ENCODE measurements around the gene WDR54. TPM values are rescaled to one million over a fixed set of nuclear protein-coding genes. Genes with fewer than 3 reads are reported as not detected.
A peak's percentile ranks its signal among the peaks of the same experiment; 100 is the strongest.

WDR54 gene
- total RNA-seq, 6 donors from 2014 or later: 8.4 to 28.2 (median 13.3) TPM

DNA sequence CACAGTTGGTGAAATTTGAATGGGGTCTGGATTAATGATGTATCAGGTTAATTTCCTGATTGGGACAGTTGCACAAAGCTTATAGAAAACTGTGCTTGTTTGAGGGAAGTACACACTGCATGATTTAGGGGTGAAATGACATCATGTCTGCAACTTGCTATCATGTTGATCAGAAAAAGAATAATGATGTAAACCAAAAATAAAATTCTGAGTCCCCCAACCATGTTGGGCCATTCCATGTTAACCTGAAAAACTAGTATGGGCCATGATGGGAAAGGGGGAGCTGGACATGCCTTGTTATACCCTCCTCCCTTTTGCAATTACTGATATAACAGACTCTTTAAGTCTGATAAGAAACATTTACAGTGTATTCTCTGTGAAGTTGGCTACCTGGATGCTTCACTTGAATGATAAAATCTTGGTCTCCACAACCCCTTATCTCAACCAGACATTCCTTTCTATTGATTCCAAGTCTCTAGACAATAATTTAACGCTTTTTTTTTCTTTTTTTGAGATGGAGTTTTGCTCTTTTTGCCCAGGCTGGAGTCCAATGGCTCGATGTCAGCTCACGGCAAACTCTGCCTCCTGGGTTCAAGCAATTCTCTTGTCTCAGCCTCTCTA is 29.1 kb downstream of the WDR54 start:
- ATAC-seq (ENCODE audit: low FRiP score in 2 of 2) (no peak), DNase-seq (no peak)
- no peaks in the 10 kb centered on the region for H3K9me3 ChIP-seq
- no peak overlapping the region for H3K4me3 ChIP-seq
- WGBS, 2 donors: 78 to 89% methylated on average over 3 of the region's 3 CpGs
- no peak overlapping the region for H3K27ac ChIP-seq
- H3K4me1 ChIP-seq: peaks cover 5 to 12% (median 9%) of the 10 kb centered on the region in 4 donors
- no peaks in the 10 kb centered on the region for H3K27me3 ChIP-seq
- H3K36me3 ChIP-seq: no peaks in the 10 kb centered on the region
- TF ChIP-seq POLR2A (IDR thresholded peaks at IDR 0.05): no peak
- TF ChIP-seq, protein P1, sequence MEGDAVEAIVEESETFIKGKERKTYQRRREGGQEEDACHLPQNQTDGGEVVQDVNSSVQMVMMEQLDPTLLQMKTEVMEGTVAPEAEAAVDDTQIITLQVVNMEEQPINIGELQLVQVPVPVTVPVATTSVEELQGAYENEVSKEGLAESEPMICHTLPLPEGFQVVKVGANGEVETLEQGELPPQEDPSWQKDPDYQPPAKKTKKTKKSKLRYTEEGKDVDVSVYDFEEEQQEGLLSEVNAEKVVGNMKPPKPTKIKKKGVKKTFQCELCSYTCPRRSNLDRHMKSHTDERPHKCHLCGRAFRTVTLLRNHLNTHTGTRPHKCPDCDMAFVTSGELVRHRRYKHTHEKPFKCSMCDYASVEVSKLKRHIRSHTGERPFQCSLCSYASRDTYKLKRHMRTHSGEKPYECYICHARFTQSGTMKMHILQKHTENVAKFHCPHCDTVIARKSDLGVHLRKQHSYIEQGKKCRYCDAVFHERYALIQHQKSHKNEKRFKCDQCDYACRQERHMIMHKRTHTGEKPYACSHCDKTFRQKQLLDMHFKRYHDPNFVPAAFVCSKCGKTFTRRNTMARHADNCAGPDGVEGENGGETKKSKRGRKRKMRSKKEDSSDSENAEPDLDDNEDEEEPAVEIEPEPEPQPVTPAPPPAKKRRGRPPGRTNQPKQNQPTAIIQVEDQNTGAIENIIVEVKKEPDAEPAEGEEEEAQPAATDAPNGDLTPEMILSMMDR (IDR thresholded peaks at IDR 0.05): no peak
- TF ChIP-seq POLR2AphosphoS5 (IDR thresholded peaks at IDR 0.05): no peak
- TF ChIP-seq EP300 (IDR thresholded peaks at IDR 0.05): no peak

DNA sequence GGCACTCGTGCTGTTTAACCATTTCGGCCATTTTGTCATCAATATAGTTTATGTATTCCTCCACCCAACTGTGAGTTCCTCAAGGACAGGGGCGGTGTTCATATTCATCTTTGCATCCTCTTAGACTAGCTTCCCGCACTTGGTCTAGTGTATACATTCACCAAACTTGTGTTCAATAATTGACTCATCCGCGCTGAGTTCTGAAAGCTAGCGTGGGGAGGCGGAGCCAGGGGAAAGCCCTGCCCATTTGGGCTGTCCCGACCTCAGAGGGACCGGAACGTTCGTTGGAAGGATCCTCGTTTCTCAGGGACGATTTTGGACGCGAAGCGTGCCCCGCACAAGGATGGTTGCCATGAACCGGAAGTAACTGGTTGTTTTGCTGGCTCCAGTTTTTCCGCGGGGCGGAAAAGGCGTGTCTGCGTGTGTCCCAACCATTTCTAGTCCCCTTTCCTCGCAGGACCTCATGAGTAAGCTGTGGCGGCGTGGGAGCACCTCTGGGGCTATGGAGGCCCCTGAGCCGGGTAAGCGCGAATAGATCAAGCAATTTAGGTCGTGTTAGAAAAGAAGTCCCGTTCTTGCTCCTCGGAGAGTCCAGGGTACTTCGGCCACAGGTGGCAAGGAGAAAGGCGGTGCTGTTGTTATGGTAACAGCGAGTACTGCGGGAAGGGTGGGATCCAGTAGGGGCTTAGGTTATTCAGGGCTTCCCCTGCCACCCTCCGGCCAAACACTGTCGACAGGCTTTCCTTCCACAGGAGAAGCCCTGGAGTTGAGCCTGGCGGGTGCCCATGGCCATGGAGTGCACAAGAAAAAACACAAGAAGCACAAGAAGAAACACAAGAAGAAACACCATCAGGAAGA is 33.4 kb downstream of the WDR54 start, which contains the start of gene INO80B:
INO80B (plus strand) TSS at position 434 of the 858 bp plus-strand sequence; CDS start at position 464, 30 bp downstream.
- DNase-seq (peak in 1 of 2 donors; percentile 96), ATAC-seq (ENCODE audit: low FRiP score in 2 of 2) (peak; percentile 87 to 91)
- Histone ChIP-seq H3K27ac (peak within 1 kb of the TSS; percentile 40 to 82 (median 73)), H3K4me1 (peaks cover 32 to 46% (median 34%) of the 10 kb centered on the region in 4 donors), H3K9me3 (no peaks in the 10 kb centered on the region), H3K4me3 (peak within 1 kb of the TSS; percentile 62 to 82 (median 75)), H3K36me3 (no peaks in the 10 kb centered on the region), H3K27me3 (no peaks in the 10 kb centered on the region)
- WGBS, 2 donors: 1 to 3% methylated on average over 17 to 36 of the region's 40 CpGs
- TF ChIP-seq, protein P1 (IDR thresholded peaks at IDR 0.05): peak in 2 of 6 experiments; percentile 4 to 7
- TF ChIP-seq POLR2AphosphoS5 (IDR thresholded peaks at IDR 0.05) (peak; percentile 94 to 96), POLR2A (IDR thresholded peaks at IDR 0.05) (peak in 1 of 4 donors; percentile 52), EP300 (IDR thresholded peaks at IDR 0.05) (peak in 1 of 4 donors; percentile 68)

DNA sequence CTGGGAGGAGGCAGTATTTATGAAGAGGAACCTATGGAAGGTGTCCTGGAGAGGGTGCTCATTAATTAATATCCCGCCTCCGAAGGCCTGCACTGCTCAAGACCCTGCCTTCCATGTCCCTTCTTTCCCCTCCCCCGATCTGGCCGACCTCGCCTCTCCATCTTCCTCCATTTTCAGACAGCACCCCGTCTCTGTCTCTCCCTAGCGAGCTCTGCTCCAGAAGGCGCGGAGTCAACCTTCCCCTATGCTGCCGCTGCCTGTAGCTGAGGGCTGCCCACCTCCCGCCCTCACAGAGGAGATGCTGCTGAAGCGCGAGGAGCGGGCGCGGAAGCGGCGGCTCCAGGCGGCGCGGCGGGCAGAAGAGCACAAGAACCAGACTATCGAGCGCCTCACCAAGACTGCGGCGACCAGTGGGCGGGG is 35.6 kb downstream of the WDR54 start:
- Histone ChIP-seq H3K4me1 (peaks cover 32 to 50% (median 34%) of the 10 kb centered on the region in 4 donors), H3K4me3 (peak overlapping the region; percentile 66 to 87 (median 76)), H3K9me3 (no peaks in the 10 kb centered on the region), H3K27ac (peak overlapping the region; percentile 94 to 99 (median 98)), H3K27me3 (no peaks in the 10 kb centered on the region), H3K36me3 (peaks cover 0 to 15% (median 6%) of the 10 kb centered on the region in 4 donors)
- no peak for TF ChIP-seq EP300 (IDR thresholded peaks at IDR 0.05)
- DNase-seq (no peak), ATAC-seq (ENCODE audit: low FRiP score in 2 of 2) (peak in 1 of 2 donors; percentile 38)
- 2 to 3% methylated on average over 11 to 22 of the region's 27 CpGs for WGBS, 2 donors

DNA sequence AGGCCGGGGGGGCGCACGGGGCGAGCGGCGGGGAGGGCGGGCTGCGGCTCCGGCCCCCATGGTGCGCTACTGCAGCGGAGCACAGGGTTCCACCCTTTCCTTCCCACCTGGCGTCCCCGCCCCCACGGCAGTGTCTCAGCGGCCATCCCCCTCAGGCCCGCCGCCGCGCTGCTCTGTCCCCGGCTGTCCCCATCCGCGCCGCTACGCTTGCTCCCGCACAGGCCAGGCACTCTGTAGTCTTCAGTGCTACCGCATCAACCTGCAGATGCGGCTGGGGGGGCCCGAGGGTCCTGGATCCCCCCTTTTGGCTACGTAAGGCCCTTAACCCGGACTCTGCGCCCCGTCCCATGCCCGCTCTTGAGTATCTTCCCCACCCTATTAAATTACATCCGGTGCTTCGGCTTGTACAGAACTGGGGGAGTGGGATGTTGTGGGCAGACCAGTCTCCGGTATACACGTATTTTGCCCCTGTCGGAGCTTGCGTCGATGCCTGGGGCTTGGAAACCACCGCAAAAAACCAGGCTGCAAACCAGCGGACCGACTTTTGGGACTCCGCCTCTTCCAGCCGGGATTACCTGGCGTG is 36.1 kb downstream of the WDR54 start:
- peak overlapping the region; percentile 94 to 99 (median 98) for H3K27ac ChIP-seq
- peak; percentile 43 to 58 for ATAC-seq (ENCODE audit: low FRiP score in 2 of 2)
- peaks cover 0 to 20% (median 11%) of the 10 kb centered on the region in 4 donors for H3K36me3 ChIP-seq
- DNase-seq: peak; percentile 77 to 93
- TF ChIP-seq POLR2AphosphoS5 (IDR thresholded peaks at IDR 0.05) (peak; percentile 81 to 89), EP300 (IDR thresholded peaks at IDR 0.05) (no peak), POLR2A (IDR thresholded peaks at IDR 0.05) (peak in 3 of 4 donors; percentile 71 to 92 (median 92))
- TF ChIP-seq, protein P1 (IDR thresholded peaks at IDR 0.05): peak in 1 of 6 experiments; percentile 10
- H3K4me3 ChIP-seq: peak overlapping the region; percentile 66 to 87 (median 76)
- no peaks in the 10 kb centered on the region for H3K9me3 ChIP-seq
- H3K27me3 ChIP-seq: no peaks in the 10 kb centered on the region
- 0 to 1% methylated on average over 16 to 32 of the region's 46 CpGs for WGBS, 2 donors
- H3K4me1 ChIP-seq: peaks cover 32 to 50% (median 34%) of the 10 kb centered on the region in 4 donors
